Peyer's patch (tissue), 4 donors: ENCODE data around the gene KLF5. TPM values are rescaled to one million over a fixed set of nuclear protein-coding genes. Genes with fewer than 3 reads are reported as not detected.
"Not testable (repeated sequence)": the region's sequence is repeated elsewhere in the genome, so short reads cannot be mapped to it uniquely, and the experiment has no call there.

ENCODE experiments used
- DNase-seq, 3 donors: peaks; one replicate each; pipeline ENCODE4 v3.0.0-alpha.2; 2017 to 2019
- H3K27ac ChIP-seq, 4 donors: fragments of 200-600 bp; sonication (generic); one replicate each; pipeline ENCODE4 v1.5.1; 2016 to 2019
- H3K27me3 ChIP-seq, 2 donors: fragments of 200-600 bp; sonication (generic); one replicate each; pipeline ENCODE4 v1.5.1; 2019
- H3K36me3 ChIP-seq, 3 donors: fragments of 200-600 bp; sonication (generic); one replicate each; pipeline ENCODE4 v1.5.1; 2016 to 2019
- H3K4me1 ChIP-seq, 4 donors: fragments of 200-600 bp; sonication (generic); one replicate each; pipeline ENCODE4 v1.5.1; 2016 to 2019
- H3K4me3 ChIP-seq, 4 donors: fragments of 200-600 bp; sonication (generic); 1 replicate in 3 of 4; 2 replicates in 1 of 4; pipeline ENCODE4 v1.5.1; 2016 to 2019; ENCODE audit warnings: mild to moderate bottlenecking in 1 of 4
- H3K9me3 ChIP-seq, 4 donors: fragments of 200-600 bp; sonication (generic); one replicate each; pipeline ENCODE4 v1.5.1; 2016 to 2019; ENCODE audit warnings: mild to moderate bottlenecking in 1 of 4
- POLR2A ChIP-seq, 2 donors: fragments of 450-650 bp; IDR thresholded peaks; one replicate each; pipeline ENCODE4 v1.5.1; 2017; ENCODE audit warnings: antibody characterized with exemption in 2 of 2, mild to moderate bottlenecking in 2 of 2, moderate library complexity in 2 of 2
- total RNA-seq, 4 donors: library from RNA; depleted of rRNA; stranded (reverse); fragments of >200 nt; gene quantifications; one replicate each; pipeline ENCODE4 v1.1.0, GENCODE V29; 2016
- TF ChIP-seq, protein P1 (sequence below), 6 experiments: fragments of 450-650 bp in 4 of 6; fragments of 200-600 bp in 2 of 6; sonication (generic) in 1 of 6; IDR thresholded peaks; one replicate each; pipeline ENCODE4 v1.5.1; 2017 to 2019; ENCODE audit warnings: antibody characterized with exemption in 6 of 6, mild to moderate bottlenecking in 3 of 6, moderate library complexity in 1 of 6

Gene KLF5
- total RNA-seq, 4 donors from 2014 or later: 70.1 to 250 (median 209) TPM

GRCh38 chr13:73096173-73096572, 37.4 kb downstream of the KLF5 start:
- H3K9me3 ChIP-seq: no peaks in the 10 kb centered on the region
- no peaks in the 10 kb centered on the region for H3K4me1 ChIP-seq
- DNase-seq: no peak
- H3K27ac ChIP-seq: no peak overlapping the region
- no peak for TF ChIP-seq POLR2A (IDR thresholded peaks at IDR 0.05)
- TF ChIP-seq, protein P1, sequence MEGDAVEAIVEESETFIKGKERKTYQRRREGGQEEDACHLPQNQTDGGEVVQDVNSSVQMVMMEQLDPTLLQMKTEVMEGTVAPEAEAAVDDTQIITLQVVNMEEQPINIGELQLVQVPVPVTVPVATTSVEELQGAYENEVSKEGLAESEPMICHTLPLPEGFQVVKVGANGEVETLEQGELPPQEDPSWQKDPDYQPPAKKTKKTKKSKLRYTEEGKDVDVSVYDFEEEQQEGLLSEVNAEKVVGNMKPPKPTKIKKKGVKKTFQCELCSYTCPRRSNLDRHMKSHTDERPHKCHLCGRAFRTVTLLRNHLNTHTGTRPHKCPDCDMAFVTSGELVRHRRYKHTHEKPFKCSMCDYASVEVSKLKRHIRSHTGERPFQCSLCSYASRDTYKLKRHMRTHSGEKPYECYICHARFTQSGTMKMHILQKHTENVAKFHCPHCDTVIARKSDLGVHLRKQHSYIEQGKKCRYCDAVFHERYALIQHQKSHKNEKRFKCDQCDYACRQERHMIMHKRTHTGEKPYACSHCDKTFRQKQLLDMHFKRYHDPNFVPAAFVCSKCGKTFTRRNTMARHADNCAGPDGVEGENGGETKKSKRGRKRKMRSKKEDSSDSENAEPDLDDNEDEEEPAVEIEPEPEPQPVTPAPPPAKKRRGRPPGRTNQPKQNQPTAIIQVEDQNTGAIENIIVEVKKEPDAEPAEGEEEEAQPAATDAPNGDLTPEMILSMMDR (IDR thresholded peaks at IDR 0.05): no peak
- no peaks in the 10 kb centered on the region for H3K27me3 ChIP-seq
- H3K36me3 ChIP-seq: no peaks in the 10 kb centered on the region
- H3K4me3 ChIP-seq: no peak overlapping the region

GRCh38 chr13:73096638-73097037, 37.8 kb downstream of the KLF5 start:
- TF ChIP-seq, protein P1 (IDR thresholded peaks at IDR 0.05): no peak
- TF ChIP-seq POLR2A (IDR thresholded peaks at IDR 0.05): no peak
- no peaks in the 10 kb centered on the region for H3K9me3 ChIP-seq
- H3K27ac ChIP-seq: no peak overlapping the region
- H3K4me1 ChIP-seq: no peaks in the 10 kb centered on the region
- no peaks in the 10 kb centered on the region for H3K27me3 ChIP-seq
- no peaks in the 10 kb centered on the region for H3K36me3 ChIP-seq
- DNase-seq: no peak
- H3K4me3 ChIP-seq: no peak overlapping the region

DNA sequence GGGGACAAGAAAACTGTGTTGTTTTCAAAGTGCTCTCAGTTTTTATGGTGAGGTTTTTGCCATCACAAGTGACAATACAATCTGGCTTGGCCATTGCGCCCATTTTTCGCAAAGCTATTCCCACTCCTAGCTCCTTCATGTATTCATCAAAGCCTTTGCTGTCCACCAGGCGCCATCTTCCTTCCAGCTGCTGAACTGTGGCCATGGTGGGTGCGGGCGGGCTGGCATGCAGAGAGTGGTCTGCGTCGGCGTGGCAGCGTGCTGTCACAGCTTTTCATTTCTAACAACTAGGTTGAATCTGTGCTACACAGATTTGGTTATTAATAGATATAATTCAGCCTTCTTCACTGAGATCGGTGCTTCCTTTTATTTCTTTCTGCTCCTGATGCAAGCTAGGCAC, 42.0 kb downstream of the KLF5 start:
- not testable (repeated sequence) for H3K27me3 ChIP-seq, H3K4me1 ChIP-seq, H3K27ac ChIP-seq, H3K36me3 ChIP-seq, DNase-seq, H3K4me3 ChIP-seq, H3K9me3 ChIP-seq

DNA sequence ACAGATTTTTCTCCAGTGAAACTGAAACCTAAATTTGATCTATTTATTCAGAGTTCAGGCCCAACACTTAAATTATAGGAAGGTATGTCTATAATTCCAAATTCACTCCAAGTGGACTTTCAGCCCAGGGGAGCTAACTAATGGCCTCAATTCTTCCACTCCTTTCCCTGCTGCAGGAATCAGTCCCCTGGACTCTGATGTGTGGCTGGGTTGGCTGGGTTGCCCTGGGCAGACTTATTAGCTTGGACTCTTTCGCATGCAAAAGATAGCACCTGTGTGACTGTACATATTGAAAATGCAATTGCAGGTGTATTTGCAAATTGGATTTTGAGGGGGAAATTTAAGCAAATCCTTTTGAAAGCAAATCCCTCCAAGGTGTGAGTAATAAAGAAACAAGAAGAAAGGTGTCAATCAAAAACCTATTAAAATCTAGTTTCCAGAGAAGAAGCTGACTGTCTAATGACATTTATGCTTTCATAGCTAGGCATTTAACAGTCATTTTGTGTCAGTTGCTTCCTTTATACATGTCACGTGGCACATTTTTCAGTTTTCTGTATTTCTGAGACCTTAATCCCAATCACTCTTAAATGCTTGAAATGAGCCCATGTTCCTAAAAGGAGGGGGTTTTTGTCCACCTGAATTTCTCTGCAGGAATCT, 42.7 kb downstream of the KLF5 start:
- Histone ChIP-seq H3K27ac (no peak overlapping the region), H3K36me3 (no peaks in the 10 kb centered on the region), H3K4me3 (no peak overlapping the region), H3K4me1 (no peaks in the 10 kb centered on the region), H3K27me3 (no peaks in the 10 kb centered on the region), H3K9me3 (no peaks in the 10 kb centered on the region)
- TF ChIP-seq, protein P1 (IDR thresholded peaks at IDR 0.05): no peak
- TF ChIP-seq POLR2A (IDR thresholded peaks at IDR 0.05): no peak
- DNase-seq: no peak

DNA sequence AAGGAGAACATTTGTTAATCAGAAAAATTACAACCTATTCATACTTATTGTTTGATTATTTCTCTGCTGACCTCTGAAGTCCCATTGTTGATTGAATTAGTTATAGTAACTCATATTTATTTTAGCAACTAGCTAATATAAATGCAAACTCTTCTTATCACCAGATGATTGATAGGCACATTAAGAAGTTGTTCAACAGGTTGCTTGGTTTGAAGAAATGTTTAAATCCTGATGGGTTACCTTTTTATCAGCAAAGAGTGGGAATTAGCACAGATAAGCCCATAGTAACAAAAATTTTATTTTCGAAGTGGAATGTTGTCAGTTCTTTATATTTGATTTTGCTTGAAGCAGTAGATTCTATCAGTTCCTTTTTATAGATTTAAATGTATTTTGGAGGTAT, 44.4 kb downstream of the KLF5 start:
- no peak overlapping the region for H3K4me3 ChIP-seq
- H3K36me3 ChIP-seq: no peaks in the 10 kb centered on the region
- DNase-seq: no peak
- H3K27me3 ChIP-seq: no peaks in the 10 kb centered on the region
- no peaks in the 10 kb centered on the region for H3K9me3 ChIP-seq
- no peak overlapping the region for H3K27ac ChIP-seq
- no peaks in the 10 kb centered on the region for H3K4me1 ChIP-seq
- TF ChIP-seq, protein P1 (IDR thresholded peaks at IDR 0.05): no peak
- no peak for TF ChIP-seq POLR2A (IDR thresholded peaks at IDR 0.05)

DNA sequence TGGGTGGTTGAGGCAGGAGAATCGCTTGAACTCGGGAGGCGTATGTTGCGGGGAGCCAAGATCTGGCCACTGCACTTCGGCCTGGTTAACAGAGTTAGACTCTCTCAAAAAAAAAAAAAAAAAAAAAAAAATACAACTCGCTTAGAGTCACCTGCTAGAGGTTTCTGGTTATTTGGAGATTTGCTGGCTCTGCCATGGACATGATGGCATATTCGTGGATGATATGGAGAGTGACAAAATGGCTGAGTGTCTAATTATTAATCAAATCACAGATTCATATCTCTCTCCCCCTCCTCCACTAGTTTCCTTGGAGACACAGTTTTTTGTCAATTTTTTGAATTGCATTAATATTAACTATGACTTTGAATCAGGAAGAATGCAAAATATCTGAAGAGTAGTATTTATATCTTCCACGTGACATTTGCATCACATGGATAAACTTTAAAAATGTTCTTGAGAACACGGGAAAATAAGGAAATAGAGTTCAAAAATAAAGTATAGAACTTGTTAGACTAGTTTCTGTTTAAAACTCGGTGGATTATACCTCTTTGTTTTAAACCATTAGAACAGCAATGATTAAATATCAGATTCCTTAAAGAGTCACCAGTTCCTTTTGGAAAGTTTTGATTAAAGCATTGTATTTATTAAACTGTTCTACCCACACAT, 47.8 kb downstream of the KLF5 start:
- Histone ChIP-seq H3K36me3 (no peaks in the 10 kb centered on the region), H3K4me3 (no peak overlapping the region), H3K27me3 (no peaks in the 10 kb centered on the region), H3K27ac (no peak overlapping the region), H3K4me1 (no peaks in the 10 kb centered on the region), H3K9me3 (no peaks in the 10 kb centered on the region)
- TF ChIP-seq POLR2A (IDR thresholded peaks at IDR 0.05): no peak
- TF ChIP-seq, protein P1 (IDR thresholded peaks at IDR 0.05): no peak
- DNase-seq: no peak
